ENCODE data around the gene NAXE. TPM values are rescaled to one million over a fixed set of nuclear protein-coding genes. Genes with fewer than 3 reads are reported as not detected.

Gene NAXE
- total RNA-seq, 3 donors from 2014 or later: 70.8 to 94.4 (median 86.5) TPM

GRCh38 chr1:156578055-156578454, 13.5 kb upstream of the NAXE start:
- no peak for ATAC-seq
- Histone ChIP-seq H3K9me3 (no peaks in the 10 kb centered on the region), H3K4me1 (ENCODE audit: low read depth) (no peaks in the 10 kb centered on the region), H3K4me3 (no peak overlapping the region), H3K36me3 (ENCODE audit: low read depth) (no peaks in the 10 kb centered on the region)
- intact Hi-C loops (cut with DNase I, micrococcal nuclease): no loop called here
- DNase-seq: no peak
- no peak for TF ChIP-seq CTCF (IDR thresholded peaks at IDR 0.05)

- H3K36me3 ChIP-seq (ENCODE audit: low read depth): no peaks in the 10 kb centered on the region
- intact Hi-C loops (cut with DNase I, micrococcal nuclease): no loop called here
- no peak for TF ChIP-seq CTCF (IDR thresholded peaks at IDR 0.05)
- no peaks in the 10 kb centered on the region for H3K4me1 ChIP-seq (ENCODE audit: low read depth)
- ATAC-seq (no peak), DNase-seq (no peak)
- H3K9me3 ChIP-seq: no peaks in the 10 kb centered on the region
- no peak within 1 kb of the TSS for H3K4me3 ChIP-seq
Measured at GRCh38 chr1:156579472-156579871, 12.1 kb upstream of the NAXE start, which contains the start of gene TTC24. TSS of gene TTC24 (plus strand) at chr1:156579723. CDS start at chr1:156581365, 1,642 bp downstream.

- H3K4me1 ChIP-seq (ENCODE audit: low read depth): no peaks in the 10 kb centered on the region
- no peak overlapping the region for H3K4me3 ChIP-seq
- ATAC-seq: peak; percentile 8
- peak in 1 of 3 donors; percentile 22 for DNase-seq
- no peak for TF ChIP-seq CTCF (IDR thresholded peaks at IDR 0.05)
- H3K36me3 ChIP-seq (ENCODE audit: low read depth): no peaks in the 10 kb centered on the region
- intact Hi-C loops (cut with DNase I, micrococcal nuclease): loop anchor here in 1 of 2 donors (5.0 kb wide), 1 partner anchor 75 kb away; no protein-coding TSS in a partner anchor
- H3K9me3 ChIP-seq: no peaks in the 10 kb centered on the region
Measured at GRCh38 chr1:156581661-156582387, 9.8 kb upstream of the NAXE start.

GRCh38 chr1:156582388-156583017, 9.1 kb upstream of the NAXE start:
- Histone ChIP-seq H3K4me1 (ENCODE audit: low read depth) (no peaks in the 10 kb centered on the region), H3K36me3 (ENCODE audit: low read depth) (no peaks in the 10 kb centered on the region), H3K4me3 (no peak overlapping the region), H3K9me3 (no peaks in the 10 kb centered on the region)
- intact Hi-C loops (cut with DNase I, micrococcal nuclease): loop anchor here in 1 of 2 donors (5.0 kb wide), 1 partner anchor 75 kb away; no protein-coding TSS in a partner anchor
- DNase-seq (peak in 1 of 3 donors; percentile 18), ATAC-seq (no peak)
- TF ChIP-seq CTCF (IDR thresholded peaks at IDR 0.05): no peak

GRCh38 chr1:156583821-156584622, 7.6 kb upstream of the NAXE start:
- no peak overlapping the region for H3K4me3 ChIP-seq
- no peaks in the 10 kb centered on the region for H3K9me3 ChIP-seq
- no peaks in the 10 kb centered on the region for H3K4me1 ChIP-seq (ENCODE audit: low read depth)
- intact Hi-C loops (cut with DNase I, micrococcal nuclease): loop anchor here in 1 of 2 donors (5.0 kb wide), 1 partner anchor 73 kb away; no protein-coding TSS in a partner anchor
- ATAC-seq: peak; percentile 78
- TF ChIP-seq CTCF (IDR thresholded peaks at IDR 0.05): peak; percentile 93
- DNase-seq: peak in 2 of 3 donors; percentile 39 to 95
- H3K36me3 ChIP-seq (ENCODE audit: low read depth): no peaks in the 10 kb centered on the region
